Endodermal cell (in vitro differentiated cells): ENCODE results near the gene CFL1. TPM values are rescaled to one million over a fixed set of nuclear protein-coding genes. Genes with fewer than 3 reads are reported as not detected.
A peak's percentile ranks its signal among the peaks of the same experiment; 100 is the strongest.

Experiments used
- DNase-seq: peaks from one replicate; pipeline ENCODE4 v3.0.0-alpha.2; 2017
- H3K27ac ChIP-seq: 2 replicates; pipeline ENCODE4 v1.5.1; 2013; ENCODE audit warnings: mild to moderate bottlenecking, low read depth, low read length, moderate library complexity
- H3K27me3 ChIP-seq: 2 replicates; pipeline ENCODE4 v1.6.1; 2013; ENCODE audit warnings: mild to moderate bottlenecking, low read length, moderate library complexity; ENCODE audit not compliant: insufficient read depth, control insufficient read depth, poor library complexity, severe bottlenecking
- H3K36me3 ChIP-seq: 2 replicates; pipeline ENCODE4 v1.7.0; 2013; ENCODE audit warnings: mild to moderate bottlenecking, low read length, moderate library complexity; ENCODE audit not compliant: control insufficient read depth, insufficient read depth
- H3K4me1 ChIP-seq: one replicate; pipeline ENCODE4 v1.7.0; 2013; ENCODE audit warnings: low read length; ENCODE audit not compliant: control insufficient read depth, insufficient read depth
- H3K4me3 ChIP-seq: 2 replicates; pipeline ENCODE4 v1.5.1; 2013; ENCODE audit warnings: mild to moderate bottlenecking, low read length, moderate library complexity
- H3K9ac ChIP-seq: 2 replicates; pipeline ENCODE4 v1.6.1; 2013; ENCODE audit warnings: mild to moderate bottlenecking, low read length, moderate library complexity; ENCODE audit not compliant: poor library complexity, severe bottlenecking; ENCODE audit errors: extremely low read depth
- H3K9me3 ChIP-seq: 2 replicates; pipeline ENCODE4 v1.6.1; 2013; ENCODE audit warnings: mild to moderate bottlenecking, low read length, moderate library complexity; ENCODE audit not compliant: control insufficient read depth
- H3K27ac Mint-ChIP-seq: 2 replicates; pipeline ENCODE4 v1.8.0; 2020; ENCODE audit warnings: mixed read lengths
- H3K27me3 Mint-ChIP-seq: 2 replicates; pipeline ENCODE4 v1.8.0; 2021; ENCODE audit warnings: mild to moderate bottlenecking, mixed read lengths; ENCODE audit not compliant: insufficient read depth
- H3K36me3 Mint-ChIP-seq: 2 replicates; pipeline ENCODE4 v1.8.0; 2020; ENCODE audit warnings: low read depth, mixed read lengths
- H3K4me1 Mint-ChIP-seq: 2 replicates; pipeline ENCODE4 v1.8.0; 2020; ENCODE audit warnings: mixed read lengths
- H3K4me3 Mint-ChIP-seq: 2 replicates; pipeline ENCODE4 v1.8.0; 2020; ENCODE audit warnings: mild to moderate bottlenecking, moderate library complexity, mixed read lengths
- H3K9me3 Mint-ChIP-seq: 2 replicates; pipeline ENCODE4 v1.8.0; 2020; ENCODE audit warnings: mild to moderate bottlenecking, mixed read lengths
- WGBS, 2 experiments: methylation state at CpG; one replicate each; pipeline versions ENCODE4 v1.1.5 to v1.1.7; 2013; ENCODE audit warnings: missing lambda C conversion rate in 2 of 2, mixed read lengths in 1 of 2; ENCODE audit not compliant: insufficient coverage in 1 of 2, insufficient read length in 1 of 2; 5-methylcytosine and 5-hydroxymethylcytosine counted together
- total RNA-seq, 2 donors: library from RNA; stranded (reverse); fragmentation: NEBNext Ultra II Directional in 1 of 2; extraction: Animal tissue kit (Norgen Biotek cat#: 25700) in 1 of 2; gene quantifications; 2 replicates in 1 of 2; 3 replicates in 1 of 2; pipeline ENCODE4 v1.2.1, GENCODE V29; 2021
- TF ChIP-seq, protein P1 (sequence below): fragments of 200-600 bp; sonication (generic); conservative IDR thresholded peaks from 2 replicates; pipeline ENCODE4 v1.5.0; 2021; ENCODE audit warnings: antibody characterized with exemption, mild to moderate bottlenecking

The CFL1 gene
- total RNA-seq, 2 donors from 2014 or later = 1,218 to 1,284 TPM

DNA sequence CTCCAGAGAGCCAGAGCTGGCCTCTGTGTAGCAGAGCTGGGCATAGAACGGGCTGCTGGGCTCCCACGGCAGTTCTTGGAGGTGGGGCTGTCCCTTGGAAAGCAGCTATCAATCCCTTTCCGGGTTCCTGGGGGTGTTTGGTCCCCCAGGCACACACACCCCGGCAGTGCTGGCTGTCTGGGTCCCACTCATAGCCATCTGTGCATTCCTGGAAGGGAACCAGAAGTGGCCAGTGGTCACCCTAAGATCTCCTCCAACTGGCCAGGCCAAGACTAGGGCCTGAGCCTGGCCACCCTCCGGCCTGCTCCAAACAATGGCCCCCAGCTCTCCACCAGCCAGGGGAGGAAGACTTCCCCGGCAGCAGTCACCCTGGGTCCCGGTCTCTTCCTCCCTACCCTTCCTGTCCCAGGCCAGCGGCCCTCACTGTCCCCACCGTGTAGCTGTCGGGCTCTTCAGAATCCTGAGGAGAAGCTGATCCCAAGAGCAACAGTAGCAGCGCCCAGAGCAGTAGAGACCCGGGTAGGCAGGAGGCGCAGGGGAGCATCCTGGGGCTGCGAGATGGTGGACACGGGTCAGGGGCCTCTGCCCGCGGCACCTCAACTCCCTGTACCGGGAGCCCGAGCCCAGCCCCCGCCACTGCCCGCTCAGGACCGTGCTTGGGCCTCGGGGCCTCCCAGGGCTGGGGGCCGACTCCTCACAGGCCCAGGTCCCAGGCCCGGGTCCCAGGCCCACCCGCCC is 14.0 kb upstream of the CFL1 start:
- peak overlapping the region; percentile 76 for H3K4me3 ChIP-seq
- H3K9me3 ChIP-seq = no peaks in the 10 kb centered on the region
- no peak overlapping the region for H3K27ac ChIP-seq
- H3K27me3 ChIP-seq = no peaks in the 10 kb centered on the region
- H3K9me3 Mint-ChIP-seq = no peaks in the 10 kb centered on the region
- H3K27ac Mint-ChIP-seq = peak overlapping the region; percentile 80
- 40 to 70% methylated on average over 7 to 26 of the region's 26 CpGs for WGBS, 2 experiments
- peak overlapping the region; percentile 41 for H3K9ac ChIP-seq
- peaks cover 26% of the 10 kb centered on the region for H3K36me3 ChIP-seq
- peaks cover 28% of the 10 kb centered on the region for H3K36me3 Mint-ChIP-seq
- H3K27me3 Mint-ChIP-seq = no peaks in the 10 kb centered on the region
- H3K4me1 ChIP-seq = no peaks in the 10 kb centered on the region
- peak; percentile 83 for DNase-seq
- H3K4me1 Mint-ChIP-seq = peaks cover 9% of the 10 kb centered on the region
- TF ChIP-seq, protein P1, sequence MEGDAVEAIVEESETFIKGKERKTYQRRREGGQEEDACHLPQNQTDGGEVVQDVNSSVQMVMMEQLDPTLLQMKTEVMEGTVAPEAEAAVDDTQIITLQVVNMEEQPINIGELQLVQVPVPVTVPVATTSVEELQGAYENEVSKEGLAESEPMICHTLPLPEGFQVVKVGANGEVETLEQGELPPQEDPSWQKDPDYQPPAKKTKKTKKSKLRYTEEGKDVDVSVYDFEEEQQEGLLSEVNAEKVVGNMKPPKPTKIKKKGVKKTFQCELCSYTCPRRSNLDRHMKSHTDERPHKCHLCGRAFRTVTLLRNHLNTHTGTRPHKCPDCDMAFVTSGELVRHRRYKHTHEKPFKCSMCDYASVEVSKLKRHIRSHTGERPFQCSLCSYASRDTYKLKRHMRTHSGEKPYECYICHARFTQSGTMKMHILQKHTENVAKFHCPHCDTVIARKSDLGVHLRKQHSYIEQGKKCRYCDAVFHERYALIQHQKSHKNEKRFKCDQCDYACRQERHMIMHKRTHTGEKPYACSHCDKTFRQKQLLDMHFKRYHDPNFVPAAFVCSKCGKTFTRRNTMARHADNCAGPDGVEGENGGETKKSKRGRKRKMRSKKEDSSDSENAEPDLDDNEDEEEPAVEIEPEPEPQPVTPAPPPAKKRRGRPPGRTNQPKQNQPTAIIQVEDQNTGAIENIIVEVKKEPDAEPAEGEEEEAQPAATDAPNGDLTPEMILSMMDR = peak; percentile 50
- peak overlapping the region; percentile 85 for H3K4me3 Mint-ChIP-seq

DNA sequence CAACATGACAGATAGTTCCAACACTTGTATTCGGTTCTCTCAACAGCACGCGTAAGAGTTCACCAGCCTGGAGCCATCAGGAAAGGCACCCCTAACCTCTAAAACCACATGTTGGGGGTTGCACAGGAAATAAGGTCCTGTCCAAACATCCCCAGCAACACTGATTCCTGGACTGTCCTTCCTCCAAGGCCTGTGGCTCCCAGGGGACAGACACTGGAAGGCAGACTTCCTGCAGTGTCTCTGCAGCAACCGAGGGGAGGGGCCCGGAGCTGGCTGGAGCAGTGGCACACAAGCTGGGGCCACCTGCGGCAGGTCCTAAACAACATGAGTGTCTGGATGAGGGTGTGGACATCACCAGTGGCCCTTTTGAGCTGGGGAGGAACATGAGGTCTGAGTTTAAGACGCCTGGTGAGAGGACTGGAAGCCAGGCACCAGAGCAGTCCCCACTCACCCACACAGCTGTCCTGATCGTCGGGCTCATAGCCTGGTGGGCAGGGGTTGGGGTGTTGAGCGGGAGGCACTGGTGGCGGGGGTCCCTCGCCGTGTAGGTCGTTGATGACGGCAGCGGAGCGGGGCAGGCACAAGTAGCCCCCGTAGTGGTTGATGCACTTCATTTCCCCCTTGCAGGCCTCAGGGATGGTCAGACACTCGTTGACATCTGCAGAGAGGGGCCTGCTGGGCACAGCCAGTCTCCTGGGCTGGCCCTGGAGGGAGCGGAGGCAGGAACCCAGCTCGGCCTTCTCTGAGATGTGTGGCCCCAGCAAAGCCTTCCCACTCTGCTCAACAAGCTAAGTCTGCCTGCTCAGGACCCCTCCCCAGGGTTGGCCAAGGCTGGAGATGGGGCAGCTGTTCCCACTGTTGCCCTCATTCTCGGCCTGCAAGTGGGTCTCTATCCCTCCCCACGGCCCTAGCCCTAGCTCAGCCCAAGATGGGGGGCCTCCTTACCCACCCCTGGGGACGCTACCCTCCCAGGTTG is 13.0 kb upstream of the CFL1 start:
- H3K9ac ChIP-seq = peak overlapping the region; percentile 41
- H3K9me3 Mint-ChIP-seq = no peaks in the 10 kb centered on the region
- H3K27ac ChIP-seq = no peak overlapping the region
- H3K4me1 ChIP-seq = no peaks in the 10 kb centered on the region
- H3K4me1 Mint-ChIP-seq = peaks cover 9% of the 10 kb centered on the region
- TF ChIP-seq, protein P1 = no peak
- H3K36me3 Mint-ChIP-seq = peaks cover 33% of the 10 kb centered on the region
- no peaks in the 10 kb centered on the region for H3K9me3 ChIP-seq
- 90 to 91% methylated on average over 13 to 24 of the region's 24 CpGs for WGBS, 2 experiments
- DNase-seq = no peak
- peak overlapping the region; percentile 85 for H3K4me3 Mint-ChIP-seq
- H3K27me3 Mint-ChIP-seq = no peaks in the 10 kb centered on the region
- no peak overlapping the region for H3K27ac Mint-ChIP-seq
- H3K27me3 ChIP-seq = no peaks in the 10 kb centered on the region
- peak overlapping the region; percentile 76 for H3K4me3 ChIP-seq
- peaks cover 33% of the 10 kb centered on the region for H3K36me3 ChIP-seq

DNA sequence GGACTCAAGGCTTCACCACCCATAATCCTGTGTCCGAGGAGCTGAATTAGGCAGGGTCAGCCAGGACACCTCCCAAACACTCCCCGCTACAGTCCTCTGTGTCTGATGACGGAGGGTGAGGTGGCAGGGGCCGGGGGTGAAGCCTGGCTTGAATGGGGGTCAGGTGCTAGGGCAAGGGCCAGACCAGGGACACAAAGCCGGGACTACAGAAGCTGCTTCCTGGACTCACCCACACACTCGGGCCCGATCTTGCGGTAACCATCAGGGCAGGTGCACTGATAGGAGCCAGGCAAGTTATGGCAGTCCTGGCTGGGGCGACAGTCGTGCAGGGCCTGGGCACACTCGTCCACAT is 12.3 kb upstream of the CFL1 start:
- Mint-ChIP-seq H3K4me3 (peak overlapping the region; percentile 85), H3K36me3 (peaks cover 34% of the 10 kb centered on the region), H3K9me3 (no peaks in the 10 kb centered on the region), H3K27me3 (no peaks in the 10 kb centered on the region), H3K27ac (no peak overlapping the region), H3K4me1 (peaks cover 9% of the 10 kb centered on the region)
- WGBS, 2 experiments = 78 to 90% methylated on average over 3 to 11 of the region's 11 CpGs
- H3K27ac ChIP-seq = no peak overlapping the region
- H3K9ac ChIP-seq = no peak overlapping the region
- no peak for DNase-seq
- H3K4me1 ChIP-seq = no peaks in the 10 kb centered on the region
- TF ChIP-seq, protein P1 = no peak
- no peak overlapping the region for H3K4me3 ChIP-seq
- peaks cover 41% of the 10 kb centered on the region for H3K36me3 ChIP-seq
- no peaks in the 10 kb centered on the region for H3K9me3 ChIP-seq
- no peaks in the 10 kb centered on the region for H3K27me3 ChIP-seq
